GM18507 (cell line): ENCODE results near the gene MS4A7.

Experiments
- DNase-seq: peaks from one replicate; pipeline ENCODE4 v3.0.0; 2011; ENCODE audit warnings: low read depth; ENCODE audit not compliant: insufficient read length; ENCODE audit errors: extremely low spot score
- FAIRE-seq: peaks from 2 replicates; lab custom pipeline; 2011; peaks lifted over from hg19 to GRCh38; lab: Jason Lieb, UNC

Gene MS4A7

DNA sequence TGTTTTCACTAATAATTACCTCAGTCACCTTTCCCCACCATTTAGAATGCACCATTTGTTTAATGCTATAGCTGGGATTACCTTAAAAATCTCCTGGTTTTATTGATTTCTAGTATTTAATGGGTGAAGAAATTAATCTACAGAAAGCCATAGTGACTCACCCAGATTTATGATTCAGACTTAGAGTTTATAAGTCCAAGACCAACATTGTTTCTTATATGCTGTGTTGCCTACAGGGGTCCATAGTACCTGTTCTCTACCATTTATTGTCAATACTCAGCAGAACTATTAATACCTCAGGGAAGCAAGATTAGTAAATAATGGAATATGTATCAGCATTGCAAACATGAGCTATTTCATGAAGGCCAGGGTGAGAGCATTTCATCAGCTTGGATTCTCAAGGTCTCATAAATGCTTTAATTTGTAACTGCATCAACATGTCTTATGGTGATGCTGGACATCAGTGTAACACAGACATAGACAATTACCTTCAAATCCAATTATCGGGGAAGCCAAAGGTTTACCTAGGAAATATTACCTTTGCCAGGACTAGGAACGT, 8.0 kb upstream of the MS4A7 start:
- FAIRE-seq, result no peak
- DNase-seq, result no peak

DNA sequence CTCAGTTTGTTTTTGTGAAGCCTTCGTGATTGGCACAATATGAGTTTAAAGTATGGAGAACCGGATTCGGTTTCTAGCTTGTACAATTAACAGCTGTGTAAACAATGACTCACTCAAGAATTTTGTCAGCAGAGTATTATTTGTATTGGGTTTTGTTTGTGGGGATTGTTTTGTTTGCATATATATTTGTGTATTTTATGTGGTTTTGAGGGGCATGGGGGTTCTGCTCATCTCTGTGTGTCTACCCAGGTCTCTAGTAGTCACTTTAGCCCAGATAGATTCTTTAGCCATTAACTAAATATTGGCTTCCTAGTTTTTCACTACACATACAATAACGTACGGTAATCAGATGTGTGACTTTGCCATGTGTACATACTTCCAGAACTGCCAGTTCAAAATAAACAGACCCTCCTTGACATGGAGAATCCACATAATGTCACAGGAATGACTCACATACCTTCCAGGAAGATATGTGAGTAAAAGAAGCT, 7.5 kb upstream of the MS4A7 start:
- FAIRE-seq, result no peak
- DNase-seq, result no peak

DNA sequence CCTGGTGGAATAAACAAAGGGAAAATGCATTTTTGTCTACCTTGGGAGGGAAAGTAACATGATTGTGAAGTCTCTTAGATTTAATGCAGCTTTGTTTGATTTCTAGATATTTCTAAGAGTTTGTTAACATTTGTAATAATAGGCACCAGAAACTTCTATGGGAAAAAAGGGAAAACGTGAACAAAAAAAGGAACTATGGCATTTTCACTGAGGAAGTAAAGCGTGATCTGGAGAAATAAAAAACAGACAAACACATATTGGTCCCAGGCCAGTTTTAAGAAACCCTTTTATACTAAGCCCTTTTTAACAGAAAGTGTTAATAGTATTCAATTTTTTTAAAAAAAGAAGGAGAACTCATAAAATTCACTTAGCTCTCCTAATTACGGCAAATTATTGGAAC, 6.9 kb upstream of the MS4A7 start:
- FAIRE-seq (no peak), DNase-seq (no peak)

DNA sequence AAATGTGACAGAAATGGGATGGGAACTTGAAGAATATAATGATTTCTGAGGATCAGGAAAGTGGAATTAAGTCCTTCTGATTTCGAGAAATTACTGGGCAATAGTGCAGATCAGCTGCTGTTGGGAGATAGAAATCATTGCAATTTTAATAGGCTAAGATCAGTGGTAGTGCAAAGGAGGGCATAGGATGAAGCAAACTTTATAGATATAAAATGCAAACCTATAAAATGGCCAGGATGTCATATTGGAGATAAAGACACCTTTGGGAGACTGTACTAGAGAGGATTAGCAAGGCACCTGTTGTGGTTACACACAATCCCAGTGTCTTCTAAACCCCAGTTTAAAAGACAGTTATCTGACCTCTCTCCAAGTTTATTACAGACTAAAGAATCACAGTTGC, 6.5 kb upstream of the MS4A7 start:
- FAIRE-seq (no peak), DNase-seq (no peak)

DNA sequence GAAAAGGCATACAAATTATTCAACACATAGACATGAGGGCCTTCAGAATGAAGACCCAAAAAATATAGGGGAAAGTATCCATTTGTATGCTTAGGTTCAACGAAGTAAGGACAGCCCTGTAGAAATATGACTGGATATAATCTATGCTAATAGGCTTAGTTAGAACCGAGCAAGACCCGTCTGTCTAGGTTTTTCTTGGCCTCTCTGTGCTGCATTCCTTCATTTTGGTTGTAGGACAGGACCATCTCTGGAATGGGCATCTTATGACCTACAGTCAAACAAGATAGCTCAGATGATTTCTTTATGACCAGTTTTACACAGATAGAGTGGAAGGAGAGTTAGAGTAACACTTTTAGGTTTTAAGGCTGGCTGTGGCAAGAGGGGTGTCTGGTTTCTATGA, 5.6 kb upstream of the MS4A7 start:
- DNase-seq, result no peak
- no peak for FAIRE-seq

DNA sequence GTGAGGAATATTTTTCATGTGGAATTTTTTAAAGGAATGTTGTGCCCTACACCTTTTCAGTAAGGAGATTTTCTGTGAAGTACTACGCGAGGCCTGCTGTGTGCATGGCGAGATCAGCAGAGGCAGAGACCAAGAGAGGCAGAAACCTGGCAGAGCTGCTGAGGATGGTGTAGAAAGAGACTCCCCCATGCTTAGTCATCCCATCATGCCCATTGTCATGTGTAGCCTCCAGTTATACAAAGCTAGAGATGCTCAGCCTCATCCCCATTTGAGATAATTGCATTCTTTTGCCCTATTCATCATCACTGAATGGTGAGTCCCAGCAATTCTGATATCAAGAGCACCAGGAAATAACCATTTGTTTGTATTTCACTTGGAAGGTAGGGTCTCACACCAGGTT, 3.0 kb upstream of the MS4A7 start:
- no peak for FAIRE-seq
- no peak for DNase-seq

DNA sequence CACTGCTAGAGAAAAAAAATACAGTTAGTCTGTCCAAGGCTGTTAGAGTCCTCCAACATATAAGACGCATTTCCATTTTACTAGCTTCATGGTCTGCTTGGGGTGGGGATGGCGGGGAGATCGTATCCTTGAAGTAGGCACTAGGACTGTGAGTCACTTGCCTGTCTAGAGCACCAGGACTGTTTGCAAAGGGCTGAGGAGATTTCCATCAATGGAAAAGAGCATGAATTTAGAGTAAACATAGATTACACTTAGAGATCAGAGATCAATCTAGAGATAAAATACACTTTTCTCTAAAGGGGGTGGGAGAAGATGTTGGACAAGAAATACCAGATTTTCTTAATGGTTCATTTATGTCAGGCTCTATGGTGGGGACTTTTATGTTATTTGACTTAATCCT, 1.7 kb upstream of the MS4A7 start:
- no peak for DNase-seq
- no peak for FAIRE-seq

DNA sequence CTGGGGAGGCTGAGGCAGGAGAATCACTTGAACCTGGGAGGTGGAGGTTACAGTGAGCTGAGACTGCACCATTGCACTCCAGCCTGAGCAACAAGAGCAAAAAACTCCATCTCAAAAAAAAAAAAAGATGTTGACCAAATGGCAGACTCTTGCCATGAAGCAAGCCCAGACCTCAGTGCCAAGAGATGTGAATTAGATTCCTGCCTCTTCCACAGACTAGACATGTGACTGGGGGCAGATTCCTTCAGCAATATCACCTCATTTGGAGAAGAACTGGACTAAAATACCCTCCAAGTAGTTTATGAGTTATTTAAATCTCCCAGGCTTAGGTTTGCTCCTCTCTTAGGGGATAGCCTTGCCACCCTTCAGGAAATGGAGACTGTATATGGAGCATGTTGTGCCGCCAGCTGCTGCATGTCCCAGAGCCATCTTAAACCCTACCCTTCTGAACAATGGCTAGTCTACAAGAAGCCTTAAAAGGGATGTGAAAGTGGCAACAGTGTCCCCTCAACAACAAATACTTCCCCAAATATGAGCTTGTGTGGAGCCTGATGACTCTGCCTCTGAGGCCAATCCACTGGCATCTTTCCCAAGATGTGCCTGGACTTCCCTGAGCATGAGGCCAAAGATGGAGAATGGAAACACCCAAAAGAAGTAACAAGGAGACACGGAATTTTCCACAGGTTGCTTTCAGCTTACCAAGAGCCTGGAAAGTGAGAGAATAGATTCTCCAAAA, 763 bp upstream of the MS4A7 start:
- FAIRE-seq (peak; percentile 95), DNase-seq (no peak)

DNA sequence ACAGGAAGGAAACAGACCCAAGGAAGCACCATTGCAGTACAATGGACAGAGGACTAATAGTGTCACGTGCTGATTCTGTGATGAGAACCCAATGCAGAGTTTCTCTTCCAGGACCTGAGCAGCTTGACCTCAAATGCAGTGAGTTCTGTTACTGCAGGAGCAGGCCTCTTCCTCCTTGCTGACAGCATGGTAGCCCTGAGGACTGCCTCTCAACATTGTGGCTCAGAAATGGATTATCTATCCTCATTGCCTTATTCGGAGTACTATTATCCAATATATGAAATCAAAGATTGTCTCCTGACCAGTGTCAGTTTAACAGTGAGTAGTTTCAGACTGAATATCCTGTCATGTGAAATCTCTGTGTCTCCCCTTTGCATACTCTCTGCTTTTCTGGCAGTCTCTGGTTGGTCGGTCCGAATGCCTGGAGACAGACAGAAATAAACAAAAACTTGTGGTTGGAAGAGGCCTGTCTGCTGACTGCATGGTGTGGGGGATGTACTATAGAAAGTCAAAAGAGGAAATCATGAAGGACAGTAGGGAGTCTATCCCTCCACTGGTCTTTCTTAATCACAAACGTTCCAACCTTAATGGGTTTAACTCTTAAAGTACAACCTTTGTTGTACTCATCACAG, 11.1 kb downstream of the MS4A7 start:
- FAIRE-seq, result peak; percentile 90

DNA sequence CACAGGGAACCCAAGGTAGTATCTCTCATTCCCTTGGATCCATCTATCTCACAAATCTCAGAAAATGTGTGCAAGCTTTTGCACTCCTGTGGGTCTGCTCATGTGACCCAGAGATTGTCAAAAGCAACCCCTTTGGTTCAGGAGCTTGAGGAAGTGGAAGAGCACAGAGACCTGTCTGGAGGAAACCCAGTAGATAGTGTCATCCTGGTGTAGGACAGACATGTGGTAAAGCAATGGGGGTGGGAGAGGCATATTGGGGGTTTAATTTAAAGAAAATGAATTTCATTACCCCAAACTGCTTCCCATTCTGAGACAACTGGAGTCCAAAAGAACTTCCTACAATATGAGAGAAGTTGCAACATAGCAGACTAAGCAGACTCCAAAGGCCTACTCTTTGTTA, 12.1 kb downstream of the MS4A7 start:
- no peak for FAIRE-seq
- DNase-seq, result no peak

More for the DNA sequence above, 11.1 kb downstream of the MS4A7 start:
- no peak for DNase-seq

DNA sequence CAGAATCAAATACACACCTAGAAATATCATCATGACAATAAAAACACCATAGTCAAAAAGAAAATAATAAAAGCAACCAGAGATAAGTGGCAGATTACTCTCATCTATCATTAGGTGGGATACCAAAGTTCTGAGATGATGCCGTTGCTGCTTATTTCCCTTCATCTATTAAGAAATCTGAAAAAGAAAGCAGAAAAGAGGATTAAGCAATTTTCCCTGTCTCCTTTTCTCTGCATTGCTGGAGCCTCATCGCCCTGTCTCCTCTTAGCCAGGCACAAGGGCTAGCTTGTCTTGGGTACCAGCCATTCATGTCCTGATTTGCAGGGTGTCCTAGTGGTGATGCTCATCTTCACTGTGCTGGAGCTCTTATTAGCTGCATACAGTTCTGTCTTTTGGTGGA, 14.0 kb downstream of the MS4A7 start:
- FAIRE-seq (no peak), DNase-seq (no peak)

DNA sequence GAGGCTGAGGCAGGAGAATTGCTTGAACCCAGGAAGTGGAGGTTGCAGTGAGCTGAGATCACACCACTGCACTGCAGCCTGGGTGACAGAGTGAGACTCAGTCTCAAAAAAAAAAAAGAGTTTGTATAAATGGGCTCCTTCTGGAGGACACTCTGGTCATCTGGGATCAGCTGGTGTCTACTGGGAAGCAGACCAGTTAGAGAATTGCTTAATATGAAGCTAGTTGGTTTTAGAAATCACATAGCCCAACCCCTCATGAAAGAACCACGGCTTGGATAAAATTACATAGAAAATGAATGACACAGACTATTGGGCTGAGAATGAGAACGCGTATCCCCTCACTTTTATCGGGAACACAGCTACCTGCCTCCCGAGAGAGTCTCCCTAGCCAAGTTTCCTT, 14.7 kb downstream of the MS4A7 start:
- FAIRE-seq (no peak), DNase-seq (no peak)

DNA sequence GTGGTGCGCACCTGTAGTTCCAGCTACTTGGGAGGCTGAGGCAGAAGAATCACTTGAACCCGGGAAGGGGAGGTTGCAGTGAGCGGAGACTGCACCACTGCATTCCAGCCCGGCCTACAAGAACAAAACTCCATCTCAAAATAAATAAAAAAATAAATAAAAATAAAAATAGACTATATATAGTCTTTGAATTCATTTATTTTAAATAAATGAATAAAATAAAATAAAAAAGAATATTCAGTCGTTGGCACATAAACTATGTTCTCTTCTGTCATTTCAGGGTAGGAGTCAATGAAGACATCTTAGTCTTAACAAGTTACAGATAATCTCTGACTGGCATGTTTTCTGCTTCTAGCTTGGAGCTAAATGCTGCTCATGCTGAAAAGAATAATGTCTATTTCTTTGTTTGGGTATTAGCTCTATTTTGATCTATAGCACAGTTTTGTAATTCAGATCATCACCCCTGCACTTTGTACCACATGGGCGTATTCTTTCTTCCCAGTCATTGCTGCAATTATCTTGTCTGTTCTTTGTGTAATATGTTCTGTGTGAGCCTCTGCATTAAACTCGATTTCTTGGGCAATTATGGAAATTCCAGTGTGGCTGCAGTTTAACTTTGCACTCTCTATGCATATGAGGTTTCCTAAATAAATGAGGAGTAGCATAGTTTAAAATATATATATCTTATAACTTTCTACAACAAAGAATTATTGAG, 16.5 kb downstream of the MS4A7 start:
- FAIRE-seq (no peak), DNase-seq (no peak)

DNA sequence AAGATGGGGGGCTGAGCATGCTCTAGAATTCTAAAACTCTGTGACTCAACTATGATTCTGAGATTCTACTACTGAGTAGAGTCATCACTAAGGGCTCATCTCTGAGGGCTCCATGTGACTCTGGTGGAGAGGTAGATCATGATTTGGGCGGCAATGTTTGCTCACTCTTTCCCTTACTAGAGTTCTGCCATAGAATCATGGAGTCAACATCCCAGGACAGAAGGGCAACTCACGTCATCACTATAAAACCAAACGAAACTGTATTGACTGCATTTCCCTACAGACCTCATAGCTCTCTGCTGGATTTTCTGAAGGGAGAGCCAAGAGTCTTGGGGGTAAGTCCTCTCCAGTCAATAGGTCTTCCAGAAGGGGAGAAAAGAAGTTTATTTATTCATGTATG, 18.1 kb downstream of the MS4A7 start, which contains the start of gene MS4A14:
Gene MS4A14, plus strand, starts transcription at position 78 of the 400 bp plus-strand sequence. Its CDS starts 120 bp downstream, at position 198.
- no peak for DNase-seq
- FAIRE-seq, result no peak

DNA sequence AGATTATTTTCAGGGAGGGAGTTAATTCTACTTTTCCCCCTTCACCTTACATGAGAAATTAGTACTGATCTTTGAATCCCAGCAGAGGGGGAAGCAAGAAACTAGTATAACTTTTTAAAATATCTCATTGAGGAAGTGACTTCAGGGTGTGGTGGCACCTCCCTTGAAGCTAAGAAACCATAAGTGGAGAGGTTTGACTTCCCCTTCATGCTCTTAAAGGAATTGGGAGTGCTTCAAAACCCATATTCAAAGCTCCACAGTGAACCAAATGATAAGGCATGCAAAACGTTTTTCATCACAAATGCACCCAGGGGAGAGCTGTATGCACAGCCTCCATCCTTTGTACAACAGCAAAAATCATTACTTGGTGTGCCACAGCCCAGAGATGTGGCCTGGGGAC, 18.5 kb downstream of the MS4A7 start:
- no peak for DNase-seq
- FAIRE-seq, result peak; percentile 77

DNA sequence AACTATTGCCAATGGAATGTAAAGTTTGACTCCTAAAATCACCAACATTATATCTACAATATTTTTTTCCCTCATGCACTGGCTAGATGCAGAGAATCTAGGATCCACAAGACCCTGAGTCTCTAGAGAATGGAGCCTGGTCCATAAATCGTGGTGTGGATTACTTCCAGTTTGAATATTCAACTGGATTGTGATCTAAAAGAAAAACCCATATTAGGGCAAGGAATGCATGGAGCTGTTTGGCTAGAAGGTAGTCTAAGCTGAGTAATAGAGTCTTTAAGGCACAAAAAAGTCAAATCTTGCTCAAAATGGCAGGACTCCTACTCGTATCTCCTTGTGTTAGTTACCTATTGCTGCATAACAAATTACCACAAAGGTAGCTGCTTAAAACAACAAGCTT, 41.7 kb downstream of the MS4A7 start:
- no peak for FAIRE-seq
- no peak for DNase-seq

DNA sequence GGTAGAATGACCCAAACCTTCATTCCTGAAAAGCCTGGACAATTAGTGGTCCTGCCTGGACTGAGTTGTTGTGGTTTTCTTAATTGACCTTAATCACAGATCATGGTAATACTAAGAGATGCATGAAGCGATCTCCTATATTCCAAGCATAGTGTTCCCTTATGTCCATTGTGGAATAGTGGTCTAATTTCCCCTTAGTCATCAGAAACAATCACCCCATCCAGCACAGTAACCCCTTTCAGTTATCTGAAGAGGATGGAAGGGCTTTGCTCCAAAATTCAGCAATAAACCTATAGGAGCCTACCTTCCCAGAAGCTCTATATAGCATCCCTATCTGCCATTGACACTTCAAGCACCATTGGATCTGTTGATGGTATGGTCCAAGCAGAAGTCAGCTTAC, 44.3 kb downstream of the MS4A7 start:
- DNase-seq, result no peak
- FAIRE-seq, result no peak

DNA sequence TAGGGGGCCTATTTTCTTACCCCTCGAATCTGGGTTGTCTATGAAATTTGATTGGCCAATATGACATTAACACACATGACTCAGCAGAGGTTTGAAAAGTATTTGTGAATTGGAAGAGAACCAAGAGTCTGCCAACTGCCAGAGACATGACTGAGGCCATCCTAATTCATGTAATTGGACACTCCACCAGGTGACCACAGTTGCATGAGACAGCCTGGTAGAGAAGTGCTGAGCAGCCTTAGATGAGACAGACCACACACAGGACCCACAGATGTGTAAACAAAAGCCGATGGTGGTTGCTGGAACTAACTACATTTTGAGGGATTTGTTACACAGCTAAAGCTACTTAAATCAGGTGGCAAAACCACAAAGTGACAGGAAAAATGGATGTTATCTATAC, 50.2 kb downstream of the MS4A7 start:
- DNase-seq, result no peak
- no peak for FAIRE-seq

DNA sequence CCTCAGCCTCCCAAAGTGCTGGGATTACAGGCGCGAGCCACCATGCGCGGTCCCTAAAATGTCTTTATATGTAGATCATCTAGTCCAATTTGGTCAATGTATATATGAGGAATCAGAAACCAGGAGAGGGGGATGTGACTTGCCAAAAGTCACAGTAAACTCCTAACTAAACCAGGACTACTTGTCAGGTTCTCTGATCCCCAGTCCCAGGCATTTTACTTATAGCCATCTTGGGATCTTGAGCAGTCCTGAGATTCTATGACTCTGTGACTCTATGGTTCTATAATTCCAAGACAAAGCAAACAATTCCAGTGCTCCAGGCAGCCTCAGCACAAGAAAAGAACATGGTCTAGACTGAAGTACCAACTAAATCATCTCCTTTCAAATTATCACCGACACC, 50.9 kb downstream of the MS4A7 start, which contains the start of gene MS4A5:
Gene MS4A5, plus strand, starts transcription at position 301 of the 400 bp plus-strand sequence. CDS start 103 bp downstream, outside the sequence.
- DNase-seq (no peak), FAIRE-seq (no peak)

DNA sequence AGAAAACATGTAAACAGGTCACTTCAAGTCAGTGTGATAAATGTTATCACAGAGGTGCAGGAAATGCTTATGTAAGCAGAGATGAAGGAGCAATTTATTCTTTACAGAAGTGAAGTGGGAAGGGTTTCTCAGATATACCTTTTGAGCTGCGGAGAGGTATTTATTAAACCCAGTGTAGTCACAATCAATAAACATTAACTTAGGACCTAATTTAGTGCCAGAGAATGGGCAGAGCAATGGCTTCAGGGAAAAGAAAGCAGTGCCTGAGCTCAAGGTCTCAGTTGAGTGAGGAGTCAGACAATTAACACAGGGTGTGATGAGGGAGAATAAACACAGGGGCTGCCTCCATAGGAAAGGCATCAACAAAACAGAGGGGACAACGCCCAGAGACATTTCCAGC, 52.9 kb downstream of the MS4A7 start:
- FAIRE-seq, result no peak
- DNase-seq, result no peak
